Embryonic facial prominence (tissue), 1 donor: Measurements from ENCODE around the gene HYAL3.
A peak's percentile ranks its signal among the peaks of the same experiment; 100 is the strongest.

Experiments used
- DNase-seq: peaks from one replicate; pipeline ENCODE4 v3.0.0-alpha.2; 2016; ENCODE audit errors: extremely low spot score

HYAL3 gene, protein sequence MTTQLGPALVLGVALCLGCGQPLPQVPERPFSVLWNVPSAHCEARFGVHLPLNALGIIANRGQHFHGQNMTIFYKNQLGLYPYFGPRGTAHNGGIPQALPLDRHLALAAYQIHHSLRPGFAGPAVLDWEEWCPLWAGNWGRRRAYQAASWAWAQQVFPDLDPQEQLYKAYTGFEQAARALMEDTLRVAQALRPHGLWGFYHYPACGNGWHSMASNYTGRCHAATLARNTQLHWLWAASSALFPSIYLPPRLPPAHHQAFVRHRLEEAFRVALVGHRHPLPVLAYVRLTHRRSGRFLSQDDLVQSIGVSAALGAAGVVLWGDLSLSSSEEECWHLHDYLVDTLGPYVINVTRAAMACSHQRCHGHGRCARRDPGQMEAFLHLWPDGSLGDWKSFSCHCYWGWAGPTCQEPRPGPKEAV

DNA sequence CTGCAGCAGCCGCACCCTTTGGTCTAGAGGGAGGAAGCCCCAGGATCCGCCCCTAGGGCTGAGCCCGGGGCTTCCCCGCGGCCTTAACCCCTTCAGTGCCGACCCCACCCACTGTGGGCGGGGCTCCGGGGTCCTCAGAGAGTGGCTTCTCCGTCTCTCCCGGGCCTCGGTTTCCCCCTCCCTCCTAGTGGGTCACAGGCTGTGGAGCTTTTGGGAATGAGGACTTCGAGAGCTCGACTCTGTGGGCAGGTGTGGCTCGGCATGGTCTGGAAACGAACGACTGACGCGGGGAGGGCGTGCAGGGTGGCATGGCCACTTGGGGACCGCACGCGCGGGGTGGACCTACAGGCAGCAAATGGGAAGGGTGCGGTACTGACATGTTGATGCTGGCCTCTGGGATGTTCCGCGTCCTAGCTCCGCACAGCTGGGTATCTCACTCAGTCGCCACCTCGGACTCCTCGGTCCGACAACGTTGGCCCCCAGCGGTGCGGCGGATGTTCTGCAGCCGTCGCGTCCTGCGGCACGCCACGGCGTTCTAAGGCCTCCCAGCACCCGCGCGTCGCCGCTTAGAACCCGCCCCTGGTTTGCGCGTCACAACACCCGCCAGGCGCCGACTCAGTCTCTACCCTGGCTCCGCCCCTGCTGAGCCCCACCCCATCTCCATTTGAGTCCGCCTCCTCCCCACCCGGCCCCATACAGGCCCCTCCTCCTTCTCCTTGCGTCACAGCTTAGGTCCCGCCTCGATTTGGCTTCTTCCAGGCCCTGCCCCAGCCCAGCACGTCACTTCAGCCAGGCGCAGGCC is at the start of gene HYAL3, which contains the start of gene NAA80:
HYAL3 (minus strand) TSS at position 570 of the 802 bp plus-strand sequence. CDS start 3,803 bp downstream, outside the sequence.
NAA80 (minus strand) TSS at position 570 of the 802 bp plus-strand sequence. CDS start 1,942 bp downstream, outside the sequence.
- DNase-seq = peak; percentile 99

DNA sequence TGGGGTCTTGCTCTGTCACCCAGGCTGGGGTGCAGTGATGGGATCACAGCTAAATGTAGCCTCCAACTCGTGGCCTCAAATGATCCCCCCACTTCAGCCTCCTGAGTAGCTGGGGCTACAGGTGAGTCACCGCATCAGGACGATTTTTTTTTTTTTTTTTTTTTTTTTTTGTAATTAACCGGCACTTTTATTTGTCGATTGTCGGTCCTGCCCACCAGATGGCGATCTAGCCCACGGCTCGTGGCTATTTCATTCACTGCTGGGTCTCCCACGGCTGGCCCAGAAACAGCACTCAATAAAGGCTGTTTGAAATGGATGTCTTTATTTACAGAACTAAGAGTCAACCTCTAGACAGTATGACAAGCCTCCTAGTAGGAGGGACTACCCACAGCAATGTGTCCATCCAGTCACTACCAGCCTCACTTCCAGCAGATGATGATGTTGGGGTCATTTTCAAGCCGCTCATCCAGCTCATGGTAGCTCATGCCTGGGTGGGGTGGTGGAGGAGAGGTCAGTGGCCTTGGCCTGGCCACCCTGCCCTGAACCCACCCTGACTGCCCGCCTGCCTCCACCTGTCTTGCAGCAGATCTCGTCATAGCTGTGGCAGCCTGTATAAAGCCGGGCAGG is 48.1 kb upstream of the HYAL3 start:
- DNase-seq = peak; percentile 42

DNA sequence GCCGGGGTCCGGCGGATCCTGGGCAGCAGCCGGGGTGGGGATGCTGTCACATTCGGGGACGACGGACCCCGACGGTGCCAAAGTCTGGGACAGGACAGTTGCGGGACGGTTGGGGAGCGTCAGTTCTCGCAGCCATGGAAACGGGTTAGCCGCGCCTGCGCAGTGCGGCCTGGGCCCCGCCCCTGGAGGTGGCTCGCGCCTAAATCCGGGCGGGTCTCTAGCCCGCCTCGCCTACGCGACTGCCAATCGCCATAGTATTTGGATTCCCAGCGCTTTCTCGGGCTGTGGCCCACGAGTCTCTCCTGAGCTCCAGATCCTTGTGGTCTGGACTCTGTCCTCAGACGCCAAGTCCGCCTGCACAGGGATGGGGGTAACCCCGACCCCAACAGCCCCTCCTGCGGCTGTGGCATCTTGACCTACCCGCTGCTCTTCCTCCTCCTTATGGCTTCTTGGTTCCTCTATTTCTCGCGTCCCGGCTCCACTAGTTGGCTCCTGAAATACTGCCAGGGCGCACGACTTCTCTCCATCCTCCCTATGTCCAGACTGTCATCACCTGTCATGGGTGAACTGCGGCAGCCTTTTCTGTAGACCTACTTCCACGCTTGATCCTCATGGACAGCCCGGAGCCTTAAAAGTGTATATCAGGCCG is 46.5 kb upstream of the HYAL3 start, which contains the start of gene ZMYND10:
ZMYND10 (minus strand) TSS at position 147 of the 649 bp plus-strand sequence. CDS start 153 bp downstream, outside the sequence.
- no peak for DNase-seq

DNA sequence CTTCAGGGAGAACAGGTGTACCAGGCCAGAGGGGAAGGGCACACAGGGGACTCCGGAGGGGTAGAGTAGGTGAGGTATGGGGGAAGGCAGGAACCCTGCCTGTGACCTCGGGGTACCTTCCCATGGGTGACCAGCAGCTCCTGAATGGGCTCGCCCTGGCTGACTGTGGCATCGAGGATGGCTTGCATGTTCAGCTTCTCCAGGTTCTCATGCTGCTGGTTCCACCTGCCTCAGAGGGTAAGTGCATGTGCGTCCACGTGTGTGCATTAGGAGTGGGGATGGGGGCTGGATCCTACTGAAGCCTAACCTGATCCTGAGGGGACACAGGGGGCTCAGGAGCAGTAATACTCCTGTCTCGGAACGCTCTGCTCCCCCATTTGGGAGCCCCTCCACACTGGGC is 45.8 kb upstream of the HYAL3 start:
- no peak for DNase-seq

DNA sequence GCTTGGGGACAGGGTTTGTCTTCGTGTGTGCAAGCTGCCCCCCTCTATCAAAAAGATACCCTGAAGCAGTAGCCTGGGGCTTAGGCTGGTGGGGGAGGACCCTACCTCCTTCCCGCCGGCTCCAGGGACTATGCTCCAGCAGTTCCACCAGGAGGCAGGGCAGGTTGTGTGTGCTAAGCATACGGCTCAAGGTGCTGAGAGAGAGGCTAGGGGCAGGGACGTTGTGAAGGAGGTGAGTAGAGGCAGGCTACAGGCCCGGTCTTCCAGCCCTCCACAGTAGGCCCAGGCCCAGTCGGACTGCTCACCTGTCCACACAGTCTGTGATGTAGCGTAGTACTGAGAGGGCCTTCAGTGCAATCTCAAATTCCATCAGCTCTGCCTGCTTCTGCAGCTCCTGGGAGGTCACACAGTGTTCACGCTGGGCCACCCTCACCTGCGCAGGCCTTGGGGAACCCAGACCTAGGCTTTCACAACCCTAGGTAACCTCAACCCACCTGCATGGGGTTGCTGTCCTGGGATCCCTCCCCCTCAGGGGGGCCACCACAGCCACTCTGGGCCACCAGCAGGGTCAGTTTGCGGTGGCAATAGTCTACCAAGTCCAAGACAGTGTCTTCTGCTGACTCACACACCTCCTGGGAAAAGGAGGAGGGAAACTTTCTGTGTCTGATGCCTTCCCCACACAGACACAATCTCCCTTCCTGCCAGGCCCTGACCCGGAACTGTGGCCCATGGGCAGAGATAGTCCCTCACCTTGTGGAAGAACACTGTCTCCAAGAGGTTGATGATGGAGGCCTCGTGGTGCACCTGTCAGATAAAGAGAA is 43.8 kb upstream of the HYAL3 start:
- no peak for DNase-seq

DNA sequence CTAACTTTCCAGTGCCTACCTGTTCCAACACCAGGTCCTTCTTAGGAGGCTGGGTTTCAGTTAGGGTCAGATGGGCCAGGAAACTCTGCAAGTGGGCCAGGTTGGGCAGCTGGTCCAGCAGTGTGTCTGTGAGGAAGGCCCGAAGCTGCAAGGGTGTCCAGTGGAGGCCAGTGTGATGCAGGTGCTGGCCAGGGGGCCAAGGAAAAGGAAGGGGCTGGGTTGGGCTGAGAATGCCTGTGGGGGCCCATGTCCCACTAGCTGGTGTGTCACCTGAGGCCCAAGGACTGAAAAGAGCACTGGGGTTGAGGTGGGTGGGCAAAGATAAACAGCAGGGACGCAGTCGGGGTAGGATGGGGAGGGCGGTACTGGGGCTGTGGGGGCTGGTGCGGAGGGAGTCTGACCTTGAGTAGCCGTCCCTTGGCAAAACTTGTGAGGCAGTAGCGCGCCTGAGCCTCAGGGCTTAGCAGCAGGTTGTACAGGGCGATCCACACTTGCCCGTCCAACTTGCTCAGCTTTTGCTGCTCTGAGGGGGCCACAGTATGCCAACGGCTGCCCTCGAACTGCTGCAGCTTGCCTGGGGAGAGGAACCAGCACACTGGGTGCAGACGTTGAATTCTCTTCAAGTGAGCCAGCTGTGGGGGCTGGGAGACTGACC is 42.9 kb upstream of the HYAL3 start:
- no peak for DNase-seq

DNA sequence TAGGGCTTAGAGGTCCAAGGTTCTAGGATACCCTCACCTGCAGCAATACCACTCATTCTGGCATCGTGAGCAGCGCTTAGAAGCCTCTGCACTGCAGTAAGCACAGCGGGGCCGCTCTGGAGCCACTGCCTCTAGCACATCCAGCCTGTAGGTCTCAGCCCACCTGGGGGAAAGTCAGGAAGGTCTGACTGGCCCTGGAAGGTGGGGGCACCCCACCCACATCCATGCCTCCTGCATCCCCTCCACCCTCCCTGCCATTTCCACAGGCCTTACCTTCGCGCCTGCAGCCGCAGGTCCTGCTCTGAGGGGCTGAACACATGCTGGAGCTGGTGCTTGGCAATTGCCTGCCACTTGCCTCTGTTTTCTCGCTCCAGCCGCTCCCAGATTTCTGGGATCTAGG is 42.3 kb upstream of the HYAL3 start:
- no peak for DNase-seq

DNA sequence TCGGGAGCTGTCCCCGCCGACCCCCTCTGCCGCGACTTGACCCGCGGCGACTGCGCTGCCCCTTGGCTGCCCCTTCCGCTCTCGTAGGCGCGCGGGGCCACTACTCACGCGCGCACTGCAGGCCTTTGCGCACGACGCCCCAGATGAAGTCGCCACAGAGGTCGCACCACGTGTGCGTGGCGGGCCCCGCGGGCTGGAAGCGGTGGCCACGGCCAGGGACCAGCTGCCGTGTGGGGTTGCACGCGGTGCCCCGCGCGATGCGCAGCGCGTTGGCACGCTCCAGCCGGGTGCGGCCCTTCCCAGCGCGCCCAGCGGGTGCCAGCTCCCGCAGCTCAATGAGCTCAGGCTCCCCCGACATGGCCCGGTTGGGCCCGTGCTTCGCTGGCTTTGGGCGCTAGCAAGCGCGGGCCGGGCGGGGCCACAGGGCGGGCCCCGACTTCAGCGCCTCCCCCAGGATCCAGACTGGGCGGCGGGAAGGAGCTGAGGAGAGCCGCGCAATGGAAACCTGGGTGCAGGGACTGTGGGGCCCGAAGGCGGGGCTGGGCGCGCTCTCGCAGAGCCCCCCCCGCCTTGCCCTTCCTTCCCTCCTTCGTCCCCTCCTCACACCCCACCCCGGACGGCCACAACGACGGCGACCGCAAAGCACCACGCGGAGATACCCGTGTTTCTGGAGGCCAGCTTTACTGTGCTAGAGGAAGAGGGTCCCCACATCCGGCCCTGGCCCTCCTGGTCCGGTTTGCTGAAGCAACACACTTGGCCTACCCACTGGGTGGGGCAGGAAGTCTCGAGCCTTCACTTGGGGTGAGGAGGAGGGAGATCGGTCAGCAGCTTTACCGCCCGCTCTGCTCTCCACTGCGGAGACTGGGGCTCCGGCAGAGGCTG is 41.5 kb upstream of the HYAL3 start, which contains the start of gene RASSF1:
RASSF1 (minus strand) TSS at position 389 of the 882 bp plus-strand sequence; CDS start at position 358, 31 bp downstream.
- no peak for DNase-seq

DNA sequence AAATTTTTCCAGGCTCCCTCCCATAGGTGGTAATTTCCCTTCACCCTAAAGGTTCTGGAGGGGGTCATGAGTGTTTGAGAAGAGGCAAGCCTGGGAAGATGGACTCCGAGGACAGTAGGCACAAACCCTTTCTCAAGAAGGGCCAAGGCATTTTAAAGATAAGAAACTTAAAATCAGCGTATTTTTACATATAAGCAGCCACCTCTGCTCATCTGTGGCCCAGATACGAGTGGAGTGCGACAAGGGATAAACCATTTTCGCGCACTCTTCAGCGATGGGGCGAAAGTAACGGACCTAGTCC is 40.9 kb upstream of the HYAL3 start:
- no peak for DNase-seq

DNA sequence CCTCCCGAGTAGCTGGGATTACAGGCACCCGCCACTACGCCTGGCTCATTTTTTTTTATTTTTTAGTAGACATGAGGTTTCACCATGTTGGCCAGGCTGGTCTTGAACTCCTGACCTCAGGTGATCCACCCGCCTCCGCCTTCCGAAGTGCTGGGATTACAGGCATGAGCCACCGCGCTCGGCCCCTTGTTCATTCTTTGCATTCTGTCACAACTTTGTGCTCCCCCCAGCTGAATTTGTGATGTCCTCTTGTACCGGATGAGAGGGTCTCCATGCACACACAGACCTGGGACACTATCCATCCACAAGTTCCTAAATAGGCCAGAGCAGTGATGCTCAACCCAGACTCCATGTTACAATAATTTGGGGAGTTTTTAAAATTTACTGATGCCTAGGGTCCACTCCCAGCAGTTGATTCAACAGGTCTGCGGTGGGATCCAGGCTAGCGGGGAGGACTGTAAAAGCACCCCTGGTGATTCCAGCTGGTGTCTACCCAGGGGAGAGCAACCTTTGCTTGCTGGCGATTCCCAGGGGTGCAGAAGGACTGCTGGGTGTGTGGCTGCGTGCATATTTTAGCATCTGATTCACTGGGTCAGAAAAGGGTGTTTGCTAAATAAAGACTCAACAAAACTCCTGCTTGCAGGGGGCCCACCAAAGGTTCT is 40.4 kb upstream of the HYAL3 start:
- DNase-seq = no peak

DNA sequence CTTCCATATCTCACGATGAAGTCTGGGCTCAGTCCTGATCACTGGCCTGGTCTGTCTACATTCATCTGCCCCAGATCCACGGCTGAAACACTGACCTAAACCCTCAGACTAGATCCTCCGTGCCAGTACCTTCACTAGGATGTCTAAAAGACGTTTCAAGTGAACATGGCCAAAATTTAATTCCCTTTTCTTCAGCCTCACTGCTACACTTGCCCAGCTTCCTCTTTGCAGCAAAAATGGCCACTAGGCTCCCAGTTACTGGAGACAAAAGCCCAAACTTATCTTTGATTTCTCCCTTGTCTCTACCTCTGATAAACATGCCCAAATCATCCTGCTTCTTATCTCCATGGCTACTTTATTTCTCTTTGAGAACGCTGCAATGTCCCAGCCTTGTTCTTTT is 39.8 kb upstream of the HYAL3 start:
- no peak for DNase-seq

DNA sequence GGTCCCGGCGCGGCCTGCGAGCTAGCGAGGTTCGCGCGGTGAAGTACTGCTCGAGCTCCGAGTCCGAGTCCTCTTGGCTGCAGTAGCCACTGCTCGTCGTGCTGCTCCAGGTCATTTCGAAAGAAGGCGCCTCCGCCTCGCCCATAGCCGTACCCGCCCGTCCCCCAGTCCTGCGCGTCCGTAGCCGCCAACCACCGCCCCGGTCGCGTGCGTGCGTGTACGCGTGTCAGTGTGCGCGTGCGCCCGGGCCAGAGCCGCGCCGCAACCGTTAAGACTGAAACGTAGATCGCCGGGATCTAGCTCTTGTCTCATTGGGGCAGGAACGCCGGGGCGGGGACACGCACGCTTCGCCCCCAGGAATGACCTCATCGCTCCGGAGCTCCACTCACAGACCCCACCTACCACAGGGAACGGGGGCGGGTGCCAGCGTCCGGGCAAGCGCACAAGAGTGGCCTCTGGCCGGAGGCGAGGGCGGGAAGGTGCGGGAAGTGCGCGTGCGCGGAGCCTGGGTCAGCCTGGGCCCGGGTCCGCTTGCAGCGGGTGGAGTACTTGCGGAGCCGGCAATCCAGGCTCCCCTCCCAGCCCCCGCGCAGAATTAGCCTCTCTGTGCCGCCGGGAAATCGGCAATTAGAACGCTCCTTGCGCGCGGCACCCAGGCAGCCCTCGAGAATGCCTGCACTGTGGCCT is 38.1 kb upstream of the HYAL3 start:
- DNase-seq = peak; percentile 96

DNA sequence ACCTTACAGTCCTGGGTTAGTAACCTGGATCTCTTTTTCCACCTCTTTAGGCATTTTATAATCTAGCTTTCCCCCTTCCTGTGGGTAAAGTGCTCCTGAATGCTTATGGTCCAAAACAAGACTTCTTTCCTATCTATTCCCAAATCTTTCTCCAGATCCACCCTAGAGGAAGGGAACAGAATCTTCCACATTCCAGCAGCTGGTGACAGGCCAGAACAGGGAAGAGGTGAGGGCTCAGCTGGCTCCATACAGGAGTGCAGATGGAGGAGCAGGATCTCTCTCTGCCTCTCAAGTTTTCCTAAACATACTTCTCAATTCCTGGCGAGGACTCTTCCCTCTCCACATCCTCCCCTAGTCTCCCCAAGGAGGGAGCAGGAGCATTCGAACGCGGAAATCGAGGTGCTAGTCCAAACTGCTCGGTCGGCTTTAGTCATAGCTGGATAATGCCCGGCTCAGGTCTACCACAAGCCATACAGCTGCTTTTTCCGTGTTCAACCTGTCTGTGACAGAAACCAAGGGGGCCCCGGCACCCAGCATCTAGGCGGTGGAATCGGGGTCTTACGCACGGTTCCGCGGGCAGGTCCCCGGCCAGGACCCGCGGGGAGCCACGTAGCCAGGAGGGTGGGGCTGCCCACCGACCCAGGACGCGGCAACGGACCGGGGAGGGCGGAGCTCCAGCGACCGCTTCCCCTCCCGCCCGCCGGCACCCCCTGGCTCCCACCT is 37.4 kb upstream of the HYAL3 start:
- no peak for DNase-seq

DNA sequence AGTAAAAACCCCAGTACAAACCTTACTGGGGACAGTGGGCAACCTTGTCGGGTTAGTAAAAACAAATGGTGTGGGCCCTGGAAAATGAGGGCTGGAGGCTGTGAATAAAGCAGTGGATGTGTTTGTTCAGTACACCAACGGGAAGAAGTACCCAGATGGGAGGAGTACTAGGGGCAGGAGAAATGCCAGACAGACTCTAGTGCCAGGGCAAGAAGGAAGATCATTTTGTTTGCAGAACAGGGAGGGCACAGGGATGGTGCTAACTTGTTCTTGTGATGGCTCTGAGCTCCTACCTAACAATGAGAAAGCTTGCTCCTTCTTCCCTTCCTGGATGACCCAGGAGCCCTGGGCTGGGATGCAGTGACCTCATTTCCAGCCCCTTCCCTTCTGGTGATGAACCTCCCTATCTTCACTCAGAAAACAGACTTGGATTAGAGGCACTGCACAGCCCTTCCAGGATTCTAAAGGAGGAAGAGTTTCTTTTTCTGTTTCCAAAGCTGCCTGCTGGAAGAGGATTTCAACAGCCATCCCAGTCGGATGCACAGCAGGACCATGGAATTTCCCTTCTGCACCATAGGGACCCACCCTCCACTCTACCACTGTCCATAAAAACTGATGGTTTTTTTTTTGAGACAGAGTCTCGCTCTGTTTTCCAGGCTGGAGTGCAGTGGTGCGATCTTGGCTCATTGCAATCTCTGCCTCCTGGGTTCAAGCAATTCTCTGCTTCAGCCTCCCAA is 35.3 kb upstream of the HYAL3 start:
- no peak for DNase-seq

DNA sequence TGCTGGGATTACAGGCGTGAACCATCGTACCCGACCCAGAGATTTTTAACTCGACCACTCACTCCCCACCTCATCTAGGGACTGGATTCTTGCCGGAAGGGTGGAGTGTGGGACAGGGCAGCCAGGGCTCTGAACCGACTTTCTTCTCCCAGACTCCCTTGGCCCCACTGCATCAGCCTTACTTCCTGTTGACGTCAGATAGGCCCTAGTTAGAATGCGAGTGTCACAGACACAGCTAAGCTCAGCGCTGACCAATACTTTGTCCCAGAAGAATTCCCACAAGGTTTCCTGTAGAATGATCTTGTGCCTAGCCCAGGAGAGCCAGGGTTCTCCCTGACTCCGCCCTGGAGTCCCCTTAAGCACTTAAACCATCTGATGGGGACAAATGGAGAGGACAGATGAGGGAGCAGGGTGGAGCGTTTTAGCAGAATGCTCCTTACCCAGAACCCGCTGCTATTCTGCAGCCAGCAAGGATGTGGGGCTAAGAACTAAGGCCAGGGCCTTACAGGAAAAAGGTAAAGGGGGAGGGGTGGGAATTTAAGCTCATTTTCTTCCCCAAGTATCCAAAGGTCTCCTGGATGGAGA is 34.6 kb upstream of the HYAL3 start:
- no peak for DNase-seq

DNA sequence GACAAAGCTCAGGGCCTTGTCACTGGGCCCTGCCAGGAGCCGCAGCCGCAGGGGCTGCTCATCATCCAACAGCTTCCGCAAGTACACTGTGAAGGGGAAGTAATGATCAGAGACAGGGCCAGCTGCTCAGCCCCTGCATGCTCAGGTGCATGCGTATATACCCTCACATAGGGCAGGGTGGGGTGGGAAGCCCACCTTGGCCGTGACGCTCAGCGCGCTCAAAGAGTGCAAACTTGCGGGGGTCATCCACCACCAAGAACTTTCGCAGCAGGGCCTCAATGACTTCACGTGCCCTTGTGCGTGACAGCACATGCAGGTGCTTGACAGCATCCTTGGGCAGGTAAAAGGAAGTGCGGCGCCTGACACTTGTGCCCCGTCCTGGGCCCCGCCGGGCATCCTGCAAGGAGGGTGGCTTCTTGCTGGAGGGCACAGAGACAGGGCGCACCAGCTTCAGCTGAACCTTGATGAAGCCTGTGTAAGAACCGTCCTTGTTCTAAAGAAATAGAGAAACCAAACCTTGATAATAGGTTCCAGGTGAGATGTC is 32.2 kb upstream of the HYAL3 start:
- DNase-seq = no peak
